Trophoblast cell (in vitro differentiated cells and primary cell): Measurements from ENCODE around the gene FBXL17.
"Not testable (repeated sequence)": the region's sequence is repeated elsewhere in the genome, so short reads cannot be mapped to it uniquely, and the experiment has no call there.

Source experiments
- DNase-seq, 2 donors: peaks; one replicate each; pipeline ENCODE4 v3.0.0-alpha.2; 2016
- H2AFZ ChIP-seq: 2 replicates; pipeline ENCODE4 v1.6.1; 2013; ENCODE audit warnings: low read length, moderate library complexity, mild to moderate bottlenecking; ENCODE audit not compliant: insufficient read depth, poor library complexity
- H2AK5ac ChIP-seq: 2 replicates; pipeline ENCODE4 v1.6.1; 2013; ENCODE audit warnings: mild to moderate bottlenecking, low read length
- H2BK120ac ChIP-seq: 2 replicates; pipeline ENCODE4 v1.6.1; 2013; ENCODE audit warnings: low read length, mild to moderate bottlenecking, moderate library complexity; ENCODE audit not compliant: insufficient read depth, poor library complexity
- H2BK12ac ChIP-seq: 2 replicates; pipeline ENCODE4 v1.6.1; 2013; ENCODE audit warnings: mild to moderate bottlenecking, low read length, moderate library complexity
- H2BK5ac ChIP-seq: 2 replicates; pipeline ENCODE4 v1.6.1; 2013; ENCODE audit warnings: low read length, low read depth, moderate library complexity, mild to moderate bottlenecking; ENCODE audit not compliant: poor library complexity
- H3K14ac ChIP-seq: 2 replicates; pipeline ENCODE4 v1.6.1; 2013; ENCODE audit warnings: mild to moderate bottlenecking, low read length
- H3K18ac ChIP-seq: 2 replicates; pipeline ENCODE4 v1.6.1; 2013; ENCODE audit warnings: mild to moderate bottlenecking, low read length
- H3K23ac ChIP-seq: 2 replicates; pipeline ENCODE4 v1.6.1; 2013; ENCODE audit warnings: low read length
- H3K27ac ChIP-seq: 2 replicates; pipeline ENCODE4 v1.5.1; 2013; ENCODE audit warnings: low read depth, mild to moderate bottlenecking, inconsistent platforms, low read length, moderate library complexity
- H3K27me3 ChIP-seq: 2 replicates; pipeline ENCODE4 v1.6.1; 2013; ENCODE audit warnings: inconsistent platforms, mild to moderate bottlenecking, low read length, moderate library complexity; ENCODE audit not compliant: insufficient read depth
- H3K36me3 ChIP-seq, 2 experiments: 1 replicate in 1 of 2; 2 replicates in 1 of 2; pipeline ENCODE4 v1.6.1; 2013; ENCODE audit warnings: low read length in 2 of 2, mild to moderate bottlenecking in 2 of 2, moderate library complexity in 1 of 2; ENCODE audit not compliant: insufficient read depth in 2 of 2, control insufficient read depth in 1 of 2
- H3K4ac ChIP-seq: 2 replicates; pipeline ENCODE4 v1.6.1; 2013; ENCODE audit warnings: low read depth, mild to moderate bottlenecking, low read length, moderate library complexity
- H3K4me1 ChIP-seq, 2 experiments: 1 replicate in 1 of 2; 2 replicates in 1 of 2; pipeline ENCODE4 v1.6.1; 2013; ENCODE audit warnings: low read length in 2 of 2, mild to moderate bottlenecking in 2 of 2, moderate library complexity in 1 of 2; ENCODE audit not compliant: insufficient read depth in 2 of 2, control insufficient read depth in 1 of 2
- H3K4me2 ChIP-seq: 2 replicates; pipeline ENCODE4 v1.6.1; 2013; ENCODE audit warnings: inconsistent platforms, mild to moderate bottlenecking, low read length, moderate library complexity
- H3K4me3 ChIP-seq: 2 replicates; pipeline ENCODE4 v1.5.1; 2013; ENCODE audit warnings: mild to moderate bottlenecking, low read depth, low read length, inconsistent platforms
- H3K79me1 ChIP-seq: one replicate; pipeline ENCODE4 v1.6.1; 2013; ENCODE audit warnings: low read length
- H3K79me2 ChIP-seq: 2 replicates; pipeline ENCODE4 v1.6.1; 2013; ENCODE audit warnings: low read length, mild to moderate bottlenecking; ENCODE audit not compliant: control insufficient read depth, insufficient read depth, poor library complexity
- H3K9ac ChIP-seq: 2 replicates; pipeline ENCODE4 v1.6.1; 2013; ENCODE audit warnings: mild to moderate bottlenecking, low read length
- H3K9me3 ChIP-seq: 2 replicates; pipeline ENCODE4 v1.6.1; 2013; ENCODE audit warnings: low read depth, mild to moderate bottlenecking, control low read depth, inconsistent platforms, low read length; ENCODE audit not compliant: insufficient read depth
- H4K12ac ChIP-seq: 2 replicates; pipeline ENCODE4 v1.6.1; 2013; ENCODE audit warnings: low read depth, mild to moderate bottlenecking, low read length, moderate library complexity
- H4K8ac ChIP-seq: 2 replicates; pipeline ENCODE4 v1.6.1; 2013; ENCODE audit warnings: low read depth, mild to moderate bottlenecking, low read length, moderate library complexity
- H4K91ac ChIP-seq: one replicate; pipeline ENCODE4 v1.6.1; 2013; ENCODE audit warnings: low read depth, mild to moderate bottlenecking, low read length, moderate library complexity
- WGBS: extraction: QIAGEN DNeasy Blood & Tissue Kit; methylation state at CpG from one replicate; pipeline ENCODE4 v1.1.7; 2013; ENCODE audit warnings: missing lambda C conversion rate; ENCODE audit not compliant: insufficient read length, insufficient coverage; ENCODE audit errors: extremely low coverage; 5-methylcytosine and 5-hydroxymethylcytosine counted together

FBXL17 gene

DNA sequence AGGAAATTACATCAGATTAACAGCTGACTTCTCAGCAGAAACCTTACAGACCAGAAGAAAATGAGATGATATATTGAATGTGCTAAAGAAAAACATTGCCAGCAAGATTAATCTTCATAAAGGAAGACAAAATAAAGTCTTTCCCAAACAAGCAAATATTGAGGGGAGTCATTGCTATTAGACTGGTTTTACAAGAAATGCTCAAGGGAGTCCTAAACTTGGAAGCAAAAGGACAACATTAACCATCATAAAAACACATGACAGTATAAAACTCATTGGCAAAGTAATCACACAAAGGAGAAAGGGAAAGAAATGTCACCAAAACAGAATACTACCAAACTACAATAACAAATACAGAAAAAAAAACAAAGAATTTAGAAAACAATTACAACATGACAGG is 101.7 kb downstream of the FBXL17 start:
- no peak overlapping the region for H3K23ac ChIP-seq
- DNase-seq: no peak

DNA sequence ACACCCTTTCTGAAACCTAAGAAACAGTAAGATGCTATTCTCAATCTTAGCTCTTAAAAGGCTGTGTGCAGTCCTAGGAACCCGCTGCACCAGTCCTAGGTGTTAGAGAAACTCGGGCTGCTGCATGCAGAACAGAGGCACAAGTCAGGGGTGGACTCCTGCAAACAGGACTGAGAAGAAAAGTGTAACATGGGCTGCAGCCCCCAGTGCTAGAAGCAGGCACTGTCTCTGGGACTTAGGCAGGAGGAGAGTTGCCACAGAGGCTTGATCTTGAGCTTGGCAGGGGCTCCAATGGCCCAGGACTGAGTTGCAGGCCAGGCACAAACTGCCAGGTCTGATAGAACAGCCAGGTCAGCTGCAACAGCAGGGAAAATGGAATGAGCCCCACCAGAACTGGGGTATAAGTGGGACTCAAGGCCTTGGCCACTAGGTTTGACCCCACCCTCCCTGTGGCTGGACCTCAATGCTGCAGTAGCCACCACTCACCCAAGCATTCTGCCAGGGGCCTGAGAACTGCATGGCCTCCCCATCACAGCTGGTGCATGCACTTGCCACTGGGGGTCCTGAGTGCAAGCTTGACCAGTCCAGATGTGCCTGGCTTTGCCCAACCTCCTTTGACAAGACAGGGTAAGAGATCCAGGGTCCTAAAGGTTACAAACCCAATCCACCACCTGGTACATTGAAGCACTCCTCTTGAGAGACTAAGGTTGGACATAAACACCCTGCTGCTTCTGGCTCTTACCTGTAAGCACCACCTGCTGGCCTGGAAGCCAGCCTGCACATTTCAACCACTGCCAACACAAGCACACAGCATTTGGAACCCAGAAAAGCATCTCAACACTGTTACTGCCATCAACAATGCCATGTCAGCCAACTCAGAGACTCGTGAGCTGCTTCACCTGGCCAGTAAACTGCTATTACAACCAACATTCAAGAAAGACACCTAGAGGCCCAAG is 103.3 kb downstream of the FBXL17 start:
- Histone ChIP-seq H2AFZ (no peak overlapping the region), H4K8ac (no peak overlapping the region), H2BK5ac (no peak overlapping the region), H3K4me1 (no peaks in the 10 kb centered on the region), H3K36me3 (no peaks in the 10 kb centered on the region), H3K79me2 (no peaks in the 10 kb centered on the region), H3K27ac (no peak overlapping the region), H3K9ac (no peak overlapping the region), H3K4ac (no peak overlapping the region), H3K4me2 (no peak overlapping the region), H3K79me1 (no peaks in the 10 kb centered on the region), H3K9me3 (no peaks in the 10 kb centered on the region), H4K91ac (no peak overlapping the region), H3K27me3 (no peaks in the 10 kb centered on the region), H3K23ac (no peak overlapping the region), H3K4me3 (no peak overlapping the region), H2BK12ac (no peak overlapping the region), H2AK5ac (no peak overlapping the region), H3K18ac (no peak overlapping the region), H3K14ac (no peak overlapping the region), H2BK120ac (no peak overlapping the region), H4K12ac (no peak overlapping the region)
- no CpG with 5 or more reads among the region's 3 CpGs for WGBS
- DNase-seq: no peak

More for the DNA sequence above, 101.7 kb downstream of the FBXL17 start:
- Histone ChIP-seq H3K79me2 (no peaks in the 10 kb centered on the region), H2BK120ac (no peak overlapping the region), H4K8ac (no peak overlapping the region), H3K79me1 (no peaks in the 10 kb centered on the region), H3K4me2 (no peak overlapping the region), H2AFZ (no peak overlapping the region), H2AK5ac (no peak overlapping the region), H3K9ac (no peak overlapping the region), H3K36me3 (no peaks in the 10 kb centered on the region), H2BK5ac (no peak overlapping the region), H3K27me3 (no peaks in the 10 kb centered on the region), H2BK12ac (no peak overlapping the region), H3K27ac (no peak overlapping the region), H3K4ac (no peak overlapping the region), H3K4me3 (no peak overlapping the region), H4K91ac (no peak overlapping the region), H3K18ac (no peak overlapping the region), H4K12ac (no peak overlapping the region), H3K9me3 (no peaks in the 10 kb centered on the region), H3K4me1 (no peaks in the 10 kb centered on the region), H3K14ac (no peak overlapping the region)

GRCh38 chr5:108276187-108277050 is 105.5 kb downstream of the FBXL17 start:
- Histone ChIP-seq H4K12ac (no peak overlapping the region), H2AFZ (no peak overlapping the region), H4K8ac (no peak overlapping the region), H2BK12ac (no peak overlapping the region), H3K4me2 (no peak overlapping the region), H3K23ac (no peak overlapping the region), H2AK5ac (no peak overlapping the region), H3K27ac (no peak overlapping the region), H3K27me3 (no peaks in the 10 kb centered on the region), H3K36me3 (no peaks in the 10 kb centered on the region), H3K18ac (no peak overlapping the region), H3K9ac (no peak overlapping the region), H2BK5ac (no peak overlapping the region), H3K14ac (no peak overlapping the region), H3K4me1 (no peaks in the 10 kb centered on the region), H3K4ac (no peak overlapping the region), H2BK120ac (no peak overlapping the region), H3K79me2 (no peaks in the 10 kb centered on the region), H4K91ac (no peak overlapping the region), H3K9me3 (no peaks in the 10 kb centered on the region), H3K4me3 (no peak overlapping the region), H3K79me1 (no peaks in the 10 kb centered on the region)
- WGBS: no CpG with 5 or more reads among the region's 1 CpG
- no peak for DNase-seq

DNA sequence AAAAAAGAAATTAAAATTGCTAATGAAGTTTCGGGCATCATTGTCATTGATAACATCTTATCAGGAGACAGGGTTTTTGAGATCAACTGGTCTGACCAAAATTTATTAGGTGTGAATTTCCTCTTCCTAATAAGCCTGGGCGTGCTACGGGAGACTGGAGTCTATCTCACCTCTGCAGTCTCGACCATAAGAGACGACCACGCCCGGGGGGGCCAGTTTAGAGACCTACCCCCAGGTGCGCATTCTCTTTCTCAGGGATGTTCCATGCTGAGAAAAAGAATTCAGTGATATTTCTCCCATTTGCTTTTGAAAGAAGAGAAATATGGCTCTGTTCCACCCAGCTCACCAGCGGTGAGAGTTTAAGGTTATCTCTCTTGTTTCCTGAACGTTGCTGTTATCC is 107.8 kb downstream of the FBXL17 start:
- not testable (repeated sequence) for H2BK120ac ChIP-seq, H3K4me1 ChIP-seq, H3K79me1 ChIP-seq, H4K8ac ChIP-seq, H3K79me2 ChIP-seq, H3K18ac ChIP-seq, H3K4me3 ChIP-seq, H3K27me3 ChIP-seq, H3K9ac ChIP-seq, H2BK12ac ChIP-seq, H3K27ac ChIP-seq, H2AFZ ChIP-seq, H3K4me2 ChIP-seq, H3K14ac ChIP-seq, H4K12ac ChIP-seq, H2AK5ac ChIP-seq, DNase-seq, H3K9me3 ChIP-seq, H4K91ac ChIP-seq, H3K4ac ChIP-seq, H3K36me3 ChIP-seq, H2BK5ac ChIP-seq, H3K23ac ChIP-seq
- WGBS: no CpG with 5 or more reads among the region's 10 CpGs
